ENCODE measurements around the gene PLEKHA4. TPM values are rescaled to one million over a fixed set of nuclear protein-coding genes. Genes with fewer than 3 reads are reported as not detected.

PLEKHA4 gene
- total and polyA plus RNA-seq, 2 donors (not counting 1 experiment from before 2014, with no cell fraction given): 4.3 to 6.2 TPM

- Histone ChIP-seq H3K4me3 (ENCODE audit: control extremely low read depth in 1 of 5, extremely low read depth in 1 of 5, insufficient read depth in 1 of 5, low read depth in 2 of 5, low read length in 4 of 5) (no peak overlapping the region), H3K27ac (ENCODE audit: low read length in 2 of 2) (no peak overlapping the region), H3K9me3 (ENCODE audit: control extremely low read depth in 1 of 3, control insufficient read depth in 2 of 3, insufficient read depth in 1 of 3, low read length in 2 of 3) (peaks cover 0 to 3% (median 0%) of the 10 kb centered on the region in 3 donors), H4K20me1 (ENCODE audit: control insufficient read depth, insufficient read depth, low read length, poor library complexity, severe bottlenecking) (peaks cover 31% of the 10 kb centered on the region), H3K27me3 (replicated peaks in 1 of 4; ENCODE audit: control extremely low read depth in 1 of 4, control insufficient read depth in 3 of 4, insufficient read depth in 4 of 4, low read length in 3 of 4) (no peaks in the 10 kb centered on the region), H3K36me3 (replicated peaks in 1 of 2; ENCODE audit: control extremely low read depth in 1 of 2, control insufficient read depth in 1 of 2, extremely low read depth in 1 of 2, insufficient read depth in 2 of 2, low read length in 1 of 2) (peaks cover 0 to 34% of the 10 kb centered on the region in 2 experiments), H3K4me2 (replicated peaks; ENCODE audit: low read depth, low read length, poor library complexity, severe bottlenecking) (no peak overlapping the region), H3K4me1 (ENCODE audit: control insufficient read depth in 2 of 2, insufficient read depth in 2 of 2, low read length in 2 of 2) (peaks cover 19 to 47% of the 10 kb centered on the region in 2 donors), H3K9ac (ENCODE audit: low read length) (no peak overlapping the region), H2AFZ (ENCODE audit: insufficient read depth, low read depth, low read length, poor library complexity, severe bottlenecking) (no peak overlapping the region), H3K79me2 (ENCODE audit: control insufficient read depth, insufficient read depth, low read length) (peaks cover 34% of the 10 kb centered on the region)
- intact Hi-C loops (cut with micrococcal nuclease): no loop called here
- no peak overlapping the region for H3K4me3 Mint-ChIP-seq
- H3K27me3 Mint-ChIP-seq: no peaks in the 10 kb centered on the region
- POLR2A ChIA-PET: interaction anchor here (0.6 kb wide), 1 partner anchor 62 kb away, joined by 4 read pairs; no protein-coding TSS in a partner anchor
- ATAC-seq (ENCODE audit: low read depth): no peak
- H3K4me1 Mint-ChIP-seq: peaks cover 37% of the 10 kb centered on the region
- 96% methylated on average over 9 of the region's 13 CpGs for WGBS (ENCODE audit: insufficient coverage)
- TF ChIP-seq, protein P1, sequence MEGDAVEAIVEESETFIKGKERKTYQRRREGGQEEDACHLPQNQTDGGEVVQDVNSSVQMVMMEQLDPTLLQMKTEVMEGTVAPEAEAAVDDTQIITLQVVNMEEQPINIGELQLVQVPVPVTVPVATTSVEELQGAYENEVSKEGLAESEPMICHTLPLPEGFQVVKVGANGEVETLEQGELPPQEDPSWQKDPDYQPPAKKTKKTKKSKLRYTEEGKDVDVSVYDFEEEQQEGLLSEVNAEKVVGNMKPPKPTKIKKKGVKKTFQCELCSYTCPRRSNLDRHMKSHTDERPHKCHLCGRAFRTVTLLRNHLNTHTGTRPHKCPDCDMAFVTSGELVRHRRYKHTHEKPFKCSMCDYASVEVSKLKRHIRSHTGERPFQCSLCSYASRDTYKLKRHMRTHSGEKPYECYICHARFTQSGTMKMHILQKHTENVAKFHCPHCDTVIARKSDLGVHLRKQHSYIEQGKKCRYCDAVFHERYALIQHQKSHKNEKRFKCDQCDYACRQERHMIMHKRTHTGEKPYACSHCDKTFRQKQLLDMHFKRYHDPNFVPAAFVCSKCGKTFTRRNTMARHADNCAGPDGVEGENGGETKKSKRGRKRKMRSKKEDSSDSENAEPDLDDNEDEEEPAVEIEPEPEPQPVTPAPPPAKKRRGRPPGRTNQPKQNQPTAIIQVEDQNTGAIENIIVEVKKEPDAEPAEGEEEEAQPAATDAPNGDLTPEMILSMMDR (IDR thresholded peaks at IDR 0.05): no peak
- no peak for TF ChIP-seq EZH2 (IDR thresholded peaks at IDR 0.05; ENCODE audit: borderline replicate concordance, insufficient read depth, low read depth, low read length, poor library complexity, severe bottlenecking)
- no peaks in the 10 kb centered on the region for H3K9me3 Mint-ChIP-seq (ENCODE audit: insufficient read depth)
- CTCF ChIA-PET: interaction anchor here (7.5 kb wide), 1 partner anchor 92 kb away, joined by 30 read pairs; no protein-coding TSS in a partner anchor
- no peak for DNase-seq
- H3K27ac Mint-ChIP-seq: no peak overlapping the region
Measured at GRCh38 chr19:48879025-48879637, 10.7 kb upstream of the PLEKHA4 start.
